ENCODE results near the gene SLC22A14.

The SLC22A14 gene

DNA sequence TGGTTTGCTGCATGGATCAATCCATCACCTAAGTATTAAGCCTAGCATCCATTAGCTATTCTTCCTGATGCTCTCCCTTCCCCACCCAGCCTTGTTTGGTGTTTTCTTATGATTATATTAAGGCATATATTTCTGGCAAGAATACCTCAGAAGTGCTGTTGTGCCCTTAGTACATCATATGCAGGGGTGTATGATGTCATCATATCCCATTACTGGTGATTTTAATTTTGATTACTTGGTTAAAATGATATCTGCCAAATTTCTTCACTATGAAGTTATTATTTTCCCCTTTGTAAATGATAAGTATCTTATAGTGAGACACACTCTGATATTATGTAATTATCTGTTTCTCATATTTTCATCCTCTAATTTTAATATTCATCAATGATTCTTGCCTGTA lies 15.4 kb downstream of the SLC22A14 start:
- TF ChIP-seq, protein P1, sequence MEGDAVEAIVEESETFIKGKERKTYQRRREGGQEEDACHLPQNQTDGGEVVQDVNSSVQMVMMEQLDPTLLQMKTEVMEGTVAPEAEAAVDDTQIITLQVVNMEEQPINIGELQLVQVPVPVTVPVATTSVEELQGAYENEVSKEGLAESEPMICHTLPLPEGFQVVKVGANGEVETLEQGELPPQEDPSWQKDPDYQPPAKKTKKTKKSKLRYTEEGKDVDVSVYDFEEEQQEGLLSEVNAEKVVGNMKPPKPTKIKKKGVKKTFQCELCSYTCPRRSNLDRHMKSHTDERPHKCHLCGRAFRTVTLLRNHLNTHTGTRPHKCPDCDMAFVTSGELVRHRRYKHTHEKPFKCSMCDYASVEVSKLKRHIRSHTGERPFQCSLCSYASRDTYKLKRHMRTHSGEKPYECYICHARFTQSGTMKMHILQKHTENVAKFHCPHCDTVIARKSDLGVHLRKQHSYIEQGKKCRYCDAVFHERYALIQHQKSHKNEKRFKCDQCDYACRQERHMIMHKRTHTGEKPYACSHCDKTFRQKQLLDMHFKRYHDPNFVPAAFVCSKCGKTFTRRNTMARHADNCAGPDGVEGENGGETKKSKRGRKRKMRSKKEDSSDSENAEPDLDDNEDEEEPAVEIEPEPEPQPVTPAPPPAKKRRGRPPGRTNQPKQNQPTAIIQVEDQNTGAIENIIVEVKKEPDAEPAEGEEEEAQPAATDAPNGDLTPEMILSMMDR (IDR thresholded peaks at IDR 0.05; ENCODE audit: extremely low read depth, insufficient read depth, missing control alignments): no peak
- in situ Hi-C loops (cut with MboI; ENCODE audit: low pct_unique_long_range_greater_than_20kb, low sequenced_read_pairs, unreplicated experiment): no loop called here
- DNase-seq (ENCODE audit: low spot score): no peak

DNA sequence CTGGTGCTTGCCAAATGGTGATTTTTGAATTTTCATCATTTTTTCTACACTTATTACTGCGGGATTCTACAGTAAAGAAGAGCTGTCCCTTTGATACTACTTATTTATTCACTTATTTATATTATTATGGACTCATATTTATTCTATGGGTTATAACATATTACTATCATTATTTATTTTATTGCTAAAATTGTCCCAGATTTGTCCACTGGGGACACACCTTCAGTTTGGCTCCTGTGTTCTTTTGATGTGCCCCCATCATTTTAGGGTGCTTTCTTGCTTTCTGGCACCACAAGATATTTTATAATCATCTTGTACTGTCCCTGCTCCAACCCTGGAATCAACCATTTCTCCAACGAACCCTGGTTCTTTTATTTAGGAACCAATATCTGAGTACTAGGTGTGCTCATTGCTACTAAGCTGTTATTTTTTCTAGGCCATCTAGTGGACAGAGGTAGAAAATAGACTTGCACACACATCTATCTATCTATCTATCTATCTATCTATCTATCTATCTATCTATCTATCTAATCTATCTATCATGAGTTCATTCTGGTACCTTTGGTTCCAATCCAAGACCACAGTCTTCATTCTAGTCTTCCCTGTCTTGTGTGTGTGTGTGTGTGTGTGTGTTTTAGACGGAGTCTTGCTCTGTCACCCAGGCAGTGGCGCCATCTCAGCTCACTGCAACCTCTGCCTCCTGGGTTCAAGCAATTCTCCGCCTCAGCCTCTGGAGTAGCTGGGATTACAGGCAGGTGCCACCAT lies 16.0 kb downstream of the SLC22A14 start:
- TF ChIP-seq, protein P1 (IDR thresholded peaks at IDR 0.05; ENCODE audit: extremely low read depth, insufficient read depth, missing control alignments): peak; percentile 34
- in situ Hi-C loops (cut with MboI; ENCODE audit: low pct_unique_long_range_greater_than_20kb, low sequenced_read_pairs, unreplicated experiment): no loop called here
- no peak for DNase-seq (ENCODE audit: low spot score)

DNA sequence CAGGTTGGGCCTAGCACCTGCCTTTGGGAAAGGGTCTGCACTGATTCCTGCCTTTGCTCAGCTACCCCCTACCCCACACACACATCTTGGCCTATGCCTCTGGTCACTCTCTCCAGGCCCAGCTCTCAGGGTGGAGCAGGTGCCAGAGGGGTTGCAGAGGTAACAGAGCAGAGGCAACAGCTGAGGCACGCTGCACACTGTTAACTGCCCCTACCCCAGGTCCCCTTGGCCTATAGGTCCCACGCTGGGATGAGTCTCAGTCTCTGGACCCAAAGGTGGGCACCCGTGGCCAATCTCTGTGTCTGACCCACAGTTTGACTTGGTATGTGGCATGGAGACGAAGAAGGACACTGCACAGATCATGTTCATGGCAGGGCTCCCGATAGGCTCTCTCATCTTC lies 24.8 kb downstream of the SLC22A14 start:
- TF ChIP-seq, protein P1 (IDR thresholded peaks at IDR 0.05; ENCODE audit: extremely low read depth, insufficient read depth, missing control alignments): no peak
- in situ Hi-C loops (cut with MboI; ENCODE audit: low pct_unique_long_range_greater_than_20kb, low sequenced_read_pairs, unreplicated experiment): no loop called here
- DNase-seq (ENCODE audit: low spot score): no peak

DNA sequence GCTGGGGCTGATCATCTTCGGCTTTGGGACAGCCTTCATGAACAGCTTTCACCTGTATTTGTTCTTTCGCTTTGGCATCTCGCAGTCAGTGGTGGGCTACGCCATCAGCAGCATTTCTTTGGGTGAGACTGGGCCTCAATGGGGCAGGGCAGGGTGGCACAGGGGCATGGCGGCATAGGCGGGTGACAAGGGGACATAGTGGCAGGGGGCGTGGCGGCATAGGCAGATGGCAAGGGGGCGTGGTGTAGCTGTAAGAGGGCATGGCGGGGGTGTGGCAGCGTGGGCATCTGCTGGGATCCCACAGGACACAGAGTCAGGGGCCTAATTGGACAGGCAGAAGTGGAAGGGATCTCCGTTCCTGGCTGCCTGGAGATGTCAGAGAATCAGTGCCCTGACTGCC lies 25.5 kb downstream of the SLC22A14 start:
- TF ChIP-seq, protein P1 (IDR thresholded peaks at IDR 0.05; ENCODE audit: extremely low read depth, insufficient read depth, missing control alignments): no peak
- DNase-seq (ENCODE audit: low spot score): no peak
- in situ Hi-C loops (cut with MboI; ENCODE audit: low pct_unique_long_range_greater_than_20kb, low sequenced_read_pairs, unreplicated experiment): no loop called here

DNA sequence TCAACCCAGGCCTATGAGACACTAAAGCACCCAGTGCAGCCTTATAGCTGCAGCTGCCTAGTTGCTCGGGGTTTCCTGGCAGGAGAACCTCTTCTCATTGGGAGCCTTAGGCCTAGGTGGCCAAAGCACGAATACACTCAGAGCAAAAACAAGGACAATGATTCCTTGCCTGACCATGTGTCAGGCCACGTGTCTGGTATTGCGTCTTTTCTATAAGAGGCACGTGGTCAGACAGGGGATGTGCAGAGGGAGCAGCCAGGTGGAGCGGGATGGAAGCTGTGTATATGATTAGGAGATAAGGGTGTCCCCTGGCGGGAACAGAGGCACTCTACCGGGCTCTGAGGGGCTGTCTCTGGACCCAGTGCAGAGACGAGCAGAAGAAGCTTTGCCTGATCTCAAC lies 26.4 kb downstream of the SLC22A14 start:
- no peak for DNase-seq (ENCODE audit: low spot score)
- in situ Hi-C loops (cut with MboI; ENCODE audit: low pct_unique_long_range_greater_than_20kb, low sequenced_read_pairs, unreplicated experiment): no loop called here
- TF ChIP-seq, protein P1 (IDR thresholded peaks at IDR 0.05; ENCODE audit: extremely low read depth, insufficient read depth, missing control alignments): no peak

DNA sequence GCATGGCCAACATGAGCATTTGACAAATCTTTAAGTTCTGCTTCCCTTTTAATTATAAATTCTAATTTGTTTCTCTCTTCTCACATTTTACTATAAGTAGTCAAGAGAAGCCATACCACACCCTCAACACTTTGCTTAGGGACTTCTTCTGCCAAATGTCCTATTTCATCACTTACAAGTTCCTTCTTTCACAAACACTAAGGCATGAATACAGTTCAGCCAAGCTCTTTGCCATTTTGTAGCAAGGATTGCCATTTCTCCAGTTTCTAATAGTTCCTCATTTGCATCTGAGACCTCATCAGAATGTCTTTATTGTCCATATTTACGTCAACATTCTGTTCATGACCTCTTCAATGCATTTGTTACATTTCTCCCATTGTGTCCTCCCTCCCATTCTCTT lies 29.4 kb downstream of the SLC22A14 start:
- in situ Hi-C loops (cut with MboI; ENCODE audit: low pct_unique_long_range_greater_than_20kb, low sequenced_read_pairs, unreplicated experiment): no loop called here
- DNase-seq (ENCODE audit: low spot score): no peak
- TF ChIP-seq, protein P1 (IDR thresholded peaks at IDR 0.05; ENCODE audit: extremely low read depth, insufficient read depth, missing control alignments): no peak

Measured in GM13977 (cell line).